Ovary (tissue), 9 donors: ENCODE measurements around the gene ZNF408. TPM values are rescaled to one million over a fixed set of nuclear protein-coding genes. Genes with fewer than 3 reads are reported as not detected.

ENCODE experiments used
- DNase-seq, 5 donors: peaks; one replicate each; pipeline ENCODE4 v3.0.0-alpha.2; 2019 to 2020
- H3K27ac ChIP-seq, 2 donors: fragments of 200-600 bp; one replicate each; pipeline versions ENCODE4 v1.5.1 to v1.8.0; 2019 to 2022
- H3K27me3 ChIP-seq: fragments of 200-600 bp; one replicate; pipeline ENCODE4 v1.8.0; 2022
- H3K36me3 ChIP-seq: fragments of 200-600 bp; sonication (generic); one replicate; pipeline ENCODE4 v1.5.1; 2019
- H3K4me1 ChIP-seq: one replicate; pipeline ENCODE4 v1.8.1; 2013; ENCODE audit warnings: mild to moderate bottlenecking, moderate library complexity; ENCODE audit not compliant: insufficient read depth
- H3K4me3 ChIP-seq: fragments of 200-600 bp; sonication (generic); one replicate; pipeline ENCODE4 v1.5.1; 2017
- H3K9me3 ChIP-seq, 2 donors: fragments of 200-600 bp in 1 of 2; sonication (generic) in 1 of 2; one replicate each; pipeline versions ENCODE4 v1.5.1 to v1.8.1; 2013 to 2019; ENCODE audit warnings: mild to moderate bottlenecking in 1 of 2, moderate library complexity in 1 of 2
- CTCF ChIP-seq, 3 donors: fragments of 450-650 bp in 2 of 3; fragments of 200-600 bp in 1 of 3; IDR thresholded peaks; one replicate each; pipeline versions ENCODE4 v1.5.1 to v1.8.0; 2016 to 2022; ENCODE audit warnings: antibody characterized with exemption in 3 of 3, mild to moderate bottlenecking in 1 of 3
- EP300 ChIP-seq: sonication (generic); formaldehyde crosslinking; IDR thresholded peaks from one replicate; pipeline ENCODE4 v1.6.1; 2017; ENCODE audit warnings: antibody characterized with exemption
- POLR2A ChIP-seq: fragments of 450-650 bp; IDR thresholded peaks from one replicate; pipeline ENCODE4 v1.6.1; 2017; ENCODE audit warnings: antibody characterized with exemption, mild to moderate bottlenecking, moderate library complexity
- WGBS, 3 donors: extraction: QIAGEN DNeasy Blood & Tissue Kit in 1 of 3; methylation state at CpG; one replicate each; pipeline versions ENCODE4 v1.1.5 to v1.1.7; 2013 to 2017; 5-methylcytosine and 5-hydroxymethylcytosine counted together
- intact Hi-C, 4 donors: fragments of 100-400 bp; cut with DNase I; formaldehyde crosslinking; loops; one replicate each; pipeline versions ENCODE4 v1.11.0 to v1.15.1; 2022 to 2023
- polyA plus RNA-seq, 2 donors: library from polyadenylated mRNA; stranded (reverse); fragments of 200-250 nt in 1 of 2; fragments of 350-450 nt in 1 of 2; fragmentation: Illumina TruSeq in 1 of 2; extraction: RNeasy Lipid Tissue Mini Kit (QIAGEN cat#74804) in 1 of 2; gene quantifications; one replicate each; pipeline ENCODE4 v1.2.3, GENCODE V29; 2013 to 2014
- total RNA-seq, 7 donors: library from RNA; depleted of rRNA in 2 of 7; stranded (reverse); fragments of >200 nt in 2 of 7; fragmentation: NEBNext Ultra II Directional in 3 of 7; extraction: Animal tissue kit (Norgen Biotek cat#: 25700) in 3 of 7; gene quantifications; one replicate each; pipeline versions ENCODE4 v1.1.0 to v1.2.4, GENCODE V29; 2016 to 2023
- donor health status: DM: no; HTN: no; CAD: no; lungs with moderate emphysema.
- donor health status: DM: no; HTN: no; CAD: no.
- donor health status: Bipolar disorder and iron deficiency.
- donor health status: DM: yes; HTN: yes; CAD: no.
- donor health status: DM: no; HTN: no; CAD: no.
- donor health status: DM: yes; HTN: yes; CAD: no.

The ZNF408 gene
- total and polyA plus RNA-seq, 9 donors: 1.4 to 11.6 (median 7.8) TPM

- H3K27me3 ChIP-seq: no peaks in the 10 kb centered on the region
- intact Hi-C loops: no loop called here
- peaks cover 1% of the 10 kb centered on the region for H3K4me1 ChIP-seq
- no peak overlapping the region for H3K4me3 ChIP-seq
- no peaks in the 10 kb centered on the region for H3K9me3 ChIP-seq
- no peaks in the 10 kb centered on the region for H3K36me3 ChIP-seq
- WGBS, 3 donors: 38 to 53% (median 43%) methylated on average over 6 of the region's 6 CpGs
- TF ChIP-seq EP300 (no peak), POLR2A (no peak), CTCF (IDR thresholded peaks at IDR 0.05) (no peak)
- no peak for DNase-seq
- no peak overlapping the region for H3K27ac ChIP-seq
Measured at GRCh38 chr11:46738887-46739286, 38.1 kb downstream of the ZNF408 start.

GRCh38 chr11:46741600-46742484 lies 41.0 kb downstream of the ZNF408 start:
- DNase-seq: no peak
- H3K27ac ChIP-seq: no peak overlapping the region
- peaks cover 1% of the 10 kb centered on the region for H3K4me1 ChIP-seq
- intact Hi-C loops: no loop called here
- 72 to 76% (median 75%) methylated on average over 12 of the region's 12 CpGs for WGBS, 3 donors
- H3K27me3 ChIP-seq: no peaks in the 10 kb centered on the region
- TF ChIP-seq POLR2A (no peak), CTCF (IDR thresholded peaks at IDR 0.05) (no peak), EP300 (no peak)
- no peaks in the 10 kb centered on the region for H3K9me3 ChIP-seq
- H3K36me3 ChIP-seq: no peaks in the 10 kb centered on the region
- no peak overlapping the region for H3K4me3 ChIP-seq

- WGBS, 3 donors: 50 to 63% (median 60%) methylated on average over 2 of the region's 2 CpGs
- intact Hi-C loops: no loop called here
- DNase-seq: no peak
- no peak overlapping the region for H3K4me3 ChIP-seq
- TF ChIP-seq CTCF (IDR thresholded peaks at IDR 0.05): no peak
- no peak for TF ChIP-seq POLR2A
- TF ChIP-seq EP300: no peak
- H3K36me3 ChIP-seq: no peaks in the 10 kb centered on the region
- H3K27ac ChIP-seq: no peak overlapping the region
- no peaks in the 10 kb centered on the region for H3K9me3 ChIP-seq
- no peaks in the 10 kb centered on the region for H3K27me3 ChIP-seq
- H3K4me1 ChIP-seq: peaks cover 1% of the 10 kb centered on the region
Measured at GRCh38 chr11:46743043-46743442, 42.2 kb downstream of the ZNF408 start.

GRCh38 chr11:46743693-46744339 lies 43.0 kb downstream of the ZNF408 start:
- Histone ChIP-seq H3K36me3 (no peaks in the 10 kb centered on the region), H3K4me3 (no peak overlapping the region), H3K27me3 (no peaks in the 10 kb centered on the region), H3K27ac (no peak overlapping the region), H3K4me1 (peaks cover under 1% of the 10 kb centered on the region), H3K9me3 (no peaks in the 10 kb centered on the region)
- TF ChIP-seq POLR2A: no peak
- TF ChIP-seq EP300: no peak
- TF ChIP-seq CTCF (IDR thresholded peaks at IDR 0.05): no peak
- WGBS, 3 donors: 37 to 44% (median 37%) methylated on average over 10 of the region's 10 CpGs
- no peak for DNase-seq
- intact Hi-C loops: no loop called here
